Body of pancreas (tissue), 4 donors: Measurements from ENCODE around the gene SGCE.

Source experiments
- CTCF ChIP-seq, 7 experiments: fragments of 450-650 bp in 4 of 7; fragments of 200-600 bp in 3 of 7; sonication (generic) in 3 of 7; IDR thresholded peaks; one replicate each; pipeline ENCODE4 v1.5.1; 2016 to 2019; ENCODE audit warnings: antibody characterized with exemption in 7 of 7
- POLR2A ChIP-seq, 3 donors: fragments of 450-650 bp; IDR thresholded peaks; one replicate each; pipeline ENCODE4 v1.6.1; 2016; ENCODE audit warnings: antibody characterized with exemption in 3 of 3, mild to moderate bottlenecking in 2 of 3

GRCh38 chr7:94561841-94562514 lies 94.0 kb downstream of the SGCE start:
- no peak for TF ChIP-seq POLR2A (IDR thresholded peaks at IDR 0.05)
- no peak for TF ChIP-seq CTCF (IDR thresholded peaks at IDR 0.05)
